Glomerular visceral epithelial cell (primary cell): ENCODE data around the gene TKT.
A peak's percentile ranks its signal among the peaks of the same experiment; 100 is the strongest.

Source experiments
- DNase-seq: peaks from one replicate; pipeline ENCODE4 v3.0.0-alpha.2; 2016; ENCODE audit errors: extremely low spot score

Gene TKT

DNA sequence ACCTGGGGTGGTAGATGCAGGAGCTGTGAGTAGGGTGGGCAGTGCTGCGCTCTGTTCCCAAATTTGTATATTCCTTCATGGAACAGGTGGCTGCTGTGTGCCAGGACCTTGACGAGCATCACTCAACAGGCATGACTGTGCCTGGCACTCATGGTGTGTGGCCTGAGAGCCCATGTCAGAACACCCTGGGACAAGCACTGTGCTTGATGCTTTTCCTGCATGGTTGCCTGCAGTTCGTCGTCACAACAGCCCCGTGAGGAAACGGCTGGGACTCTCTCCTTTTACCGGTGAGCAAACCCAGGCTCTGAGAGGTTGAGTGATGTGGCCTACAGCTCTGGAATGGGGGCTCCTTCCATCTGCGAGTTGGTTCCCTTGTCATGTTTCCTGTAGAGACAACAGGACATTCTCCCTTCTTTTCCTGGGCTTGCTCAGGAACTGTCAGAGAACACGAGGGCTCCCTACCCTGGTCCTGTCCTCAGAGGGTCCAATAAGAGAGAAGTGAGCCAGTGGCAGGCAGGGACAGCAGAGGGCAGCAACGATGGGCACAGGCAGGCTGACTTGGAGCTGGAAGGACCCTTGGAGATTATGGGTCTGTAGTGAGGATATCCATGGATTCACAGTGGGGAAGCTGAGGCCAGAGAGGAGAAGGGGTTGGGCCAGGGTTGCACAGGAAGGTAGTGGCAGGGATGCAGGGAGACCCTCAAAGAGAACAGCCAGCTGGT is 57.4 kb downstream of the TKT start:
- no peak for DNase-seq

DNA sequence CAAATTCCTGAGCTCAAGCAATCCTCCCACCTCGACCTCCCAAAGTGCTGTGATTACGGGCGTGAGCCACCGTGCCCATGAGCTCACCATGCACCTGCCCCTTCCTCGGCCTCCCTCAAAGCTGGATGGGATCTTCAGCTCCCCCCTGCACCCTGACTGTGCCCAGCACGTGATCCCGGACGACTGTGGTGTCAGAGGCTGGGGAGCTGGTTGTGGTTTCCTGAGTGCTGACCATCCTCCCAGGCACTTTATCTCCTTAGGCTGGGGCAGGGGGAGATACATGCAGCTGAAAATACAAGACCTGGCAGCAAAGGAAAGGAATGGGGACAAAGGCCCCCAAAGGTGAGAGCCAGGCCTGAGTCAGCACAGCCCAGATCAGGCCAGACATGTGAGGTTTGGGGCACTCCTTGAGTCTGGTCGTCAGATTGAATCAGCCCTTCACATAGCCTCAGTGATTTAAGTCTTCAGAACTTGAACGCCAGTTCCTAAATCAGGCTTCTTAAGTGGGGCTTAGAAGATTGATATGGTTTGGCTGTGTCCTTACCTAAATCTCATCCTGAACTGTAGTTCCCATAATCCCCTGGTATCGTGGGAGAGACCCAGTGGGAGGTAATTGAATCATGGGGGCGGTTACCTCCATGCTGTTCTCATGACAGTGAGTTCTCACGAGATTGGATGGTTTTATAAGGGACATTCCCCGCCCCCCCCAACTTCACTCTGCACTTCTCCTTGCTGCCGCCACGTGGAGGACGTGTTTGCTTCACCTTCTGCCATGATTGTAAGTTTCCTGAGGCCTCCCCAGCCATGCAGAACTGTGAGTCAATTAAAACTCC is 59.0 kb downstream of the TKT start:
- no peak for DNase-seq

DNA sequence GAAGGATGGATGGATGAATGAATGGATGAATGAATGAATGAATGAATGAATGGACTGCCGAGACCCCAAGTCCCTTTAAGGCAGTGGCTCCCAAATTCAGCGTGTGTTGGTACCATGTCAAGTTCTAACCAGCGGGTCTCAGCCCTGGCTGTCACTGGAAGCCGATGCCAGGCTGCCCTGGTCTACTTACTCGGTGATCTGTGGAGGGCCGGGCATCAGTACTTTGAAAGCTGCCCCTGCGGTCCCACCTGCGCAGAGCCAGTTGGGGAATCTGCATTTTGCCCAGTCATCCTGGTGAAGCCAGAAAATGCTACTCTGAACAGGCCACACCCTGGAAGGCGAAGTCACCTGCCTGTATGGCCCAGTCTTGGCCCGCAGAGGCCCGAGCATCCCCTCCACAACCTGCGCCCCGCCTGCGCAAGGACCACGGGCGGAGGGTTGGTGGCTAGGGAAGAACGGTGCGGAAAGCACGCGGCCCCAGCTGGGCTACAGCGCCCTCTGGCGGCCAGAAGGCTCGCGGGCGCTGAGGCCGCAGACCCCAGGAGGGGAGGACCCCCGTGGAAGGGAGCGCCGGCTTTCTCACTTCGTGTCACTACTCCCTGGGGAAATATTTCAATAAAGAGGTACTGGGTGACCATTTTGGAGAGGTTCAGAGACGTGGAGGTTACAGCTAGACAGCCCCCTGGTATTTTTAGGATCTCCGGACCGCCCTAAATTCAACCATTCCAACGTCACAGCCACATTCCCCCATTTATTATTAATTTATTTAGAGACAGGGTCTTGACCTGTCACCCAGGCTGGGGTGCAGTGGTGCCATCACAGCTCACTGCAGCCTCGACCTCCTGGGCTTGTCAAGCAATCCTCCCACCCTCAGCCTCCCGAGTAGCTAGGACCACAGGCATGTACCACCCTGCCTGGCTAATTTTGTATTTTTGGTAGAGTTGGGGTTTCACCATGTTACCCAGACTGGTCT is 59.9 kb downstream of the TKT start:
- peak; percentile 26 for DNase-seq

DNA sequence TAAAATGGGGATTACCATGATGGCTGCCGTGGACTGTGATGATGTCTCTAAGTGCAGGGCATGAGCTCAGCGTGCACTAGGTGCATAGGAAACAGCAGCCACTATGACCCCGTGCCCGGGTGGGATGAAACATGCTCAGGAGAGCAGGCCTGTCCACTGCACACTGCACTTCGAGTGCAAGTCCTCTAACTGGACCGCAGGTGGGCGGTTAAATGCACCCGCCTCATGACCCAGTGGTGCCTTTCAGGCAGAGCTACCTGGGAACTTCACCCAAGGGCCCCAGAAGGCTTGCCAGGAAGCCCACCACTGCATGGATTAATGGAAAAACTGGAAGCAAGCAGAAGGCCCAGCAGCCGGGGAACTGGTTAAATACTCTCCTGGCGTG is 60.8 kb downstream of the TKT start:
- no peak for DNase-seq

DNA sequence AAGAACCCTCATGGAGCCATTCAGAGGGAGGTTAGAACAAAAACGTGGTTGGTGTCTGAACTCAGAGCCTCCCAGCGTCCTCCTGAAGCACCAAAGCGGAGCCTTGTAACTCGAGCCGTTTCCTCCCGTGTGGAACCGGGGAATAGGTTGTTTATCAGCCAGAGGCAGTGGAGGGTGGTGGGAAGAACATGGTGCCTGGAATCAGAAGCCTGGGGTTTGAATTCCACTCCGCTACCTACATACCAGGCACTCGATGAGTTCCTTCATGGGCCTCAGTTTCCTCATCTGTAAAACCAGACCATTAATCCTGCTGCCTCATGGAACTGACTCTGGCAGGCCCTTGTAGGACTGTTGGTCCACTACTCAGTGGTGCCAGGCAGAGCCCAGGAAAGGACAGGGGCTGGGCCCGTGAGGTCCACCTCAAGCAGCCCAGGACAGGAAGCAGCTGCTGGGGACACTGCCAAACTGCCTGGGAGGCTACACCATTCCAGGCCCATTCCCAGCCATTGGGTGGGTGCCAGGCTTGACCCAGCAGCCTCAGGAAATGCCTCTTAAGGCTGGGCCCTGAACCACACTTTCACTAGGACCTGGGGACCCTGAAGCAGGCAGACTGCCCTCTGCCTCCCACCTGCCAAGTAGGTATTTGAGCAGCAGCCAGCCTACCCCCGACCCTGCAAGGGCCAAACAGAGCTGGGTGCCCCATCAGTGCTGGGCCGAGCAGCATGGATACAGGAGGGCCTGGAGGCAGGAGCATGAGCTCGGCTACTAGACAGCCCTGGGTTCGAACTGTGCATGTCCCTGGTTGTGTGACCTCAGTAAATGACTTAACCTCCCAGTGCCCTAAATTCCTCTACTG is 61.4 kb downstream of the TKT start:
- DNase-seq = peak; percentile 35

DNA sequence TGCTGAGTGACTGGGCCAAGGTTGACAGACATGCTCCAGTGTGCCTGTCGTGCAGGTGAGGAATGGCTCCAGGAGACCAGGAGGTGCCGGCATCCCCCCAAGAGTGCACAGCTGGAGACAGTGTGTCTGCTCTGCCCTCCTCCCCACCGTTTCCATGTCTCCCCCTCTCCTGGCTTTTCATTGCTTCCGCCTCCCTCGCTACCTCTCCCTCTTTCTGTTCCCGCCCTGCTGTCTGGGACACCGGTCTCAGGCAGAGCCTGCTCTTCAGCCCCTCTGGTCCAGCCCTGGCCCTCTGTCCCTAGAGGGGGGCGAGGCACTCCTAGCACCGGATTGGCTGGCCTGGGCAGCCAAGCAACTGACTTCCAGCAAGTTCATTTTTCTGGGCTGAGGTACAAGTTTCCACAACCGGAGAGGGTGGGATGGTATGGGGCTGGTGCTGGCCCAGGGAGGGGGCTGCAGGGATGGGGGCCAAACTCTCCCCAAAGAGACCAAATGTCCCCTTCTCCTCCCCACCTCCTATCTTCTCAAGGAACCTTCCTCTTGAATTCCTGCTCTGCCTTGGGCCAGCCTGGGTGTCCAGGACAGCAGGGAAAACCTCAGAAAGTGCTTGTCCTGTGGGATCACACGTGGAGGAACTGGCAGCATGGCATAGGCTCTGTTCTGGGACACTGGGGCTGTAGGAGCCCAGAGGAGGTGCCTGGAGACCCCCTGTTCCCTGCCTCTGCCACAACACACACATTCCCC is 62.2 kb downstream of the TKT start:
- DNase-seq = no peak

DNA sequence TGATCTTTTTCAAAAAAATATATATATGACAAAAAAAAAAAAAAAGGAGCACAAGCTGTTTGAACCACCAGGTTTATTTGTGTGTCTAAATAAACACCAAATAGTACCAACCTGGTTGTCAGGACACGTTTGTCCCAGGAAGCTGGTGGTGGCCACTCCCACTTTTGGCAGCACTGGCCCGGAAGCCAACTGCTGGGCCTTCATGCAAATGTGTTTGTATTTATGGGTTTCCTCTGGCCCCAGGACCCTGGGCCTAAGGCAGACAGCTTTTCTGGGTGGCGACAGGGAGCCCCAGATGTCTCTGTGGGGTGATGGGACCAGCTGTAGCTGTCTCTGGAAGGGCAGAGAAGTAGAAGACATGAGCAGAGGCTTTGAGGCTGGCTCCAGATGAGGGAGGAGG is 63.2 kb downstream of the TKT start:
- no peak for DNase-seq

DNA sequence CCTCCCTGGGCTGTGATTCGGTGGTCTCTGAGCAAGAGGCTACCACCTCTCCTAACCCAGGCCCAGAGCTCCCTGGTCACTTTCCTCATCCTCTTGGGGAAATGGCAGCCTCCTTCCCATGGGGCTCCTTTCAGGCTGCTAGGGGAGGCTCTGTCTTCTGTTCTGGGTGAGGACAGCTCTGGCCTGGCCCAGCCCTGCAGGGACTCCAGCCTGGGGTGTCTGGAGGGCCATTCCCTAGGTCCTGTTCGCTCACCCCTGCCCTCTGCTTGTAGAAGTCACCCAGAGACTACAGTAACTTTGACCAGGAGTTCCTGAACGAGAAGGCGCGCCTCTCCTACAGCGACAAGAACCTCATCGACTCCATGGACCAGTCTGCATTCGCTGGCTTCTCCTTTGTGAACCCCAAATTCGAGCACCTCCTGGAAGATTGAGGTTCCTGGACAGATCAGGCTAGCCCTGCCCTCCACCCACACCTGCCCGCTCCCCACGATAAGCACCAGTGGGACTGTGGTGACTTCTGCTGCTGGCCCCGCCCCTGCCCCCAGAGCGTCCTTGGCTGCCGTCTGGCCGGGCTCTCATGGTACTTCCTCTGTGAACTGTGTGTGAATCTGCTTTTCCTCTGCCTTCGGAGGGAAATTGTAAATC is 63.9 kb downstream of the TKT start:
- no peak for DNase-seq

DNA sequence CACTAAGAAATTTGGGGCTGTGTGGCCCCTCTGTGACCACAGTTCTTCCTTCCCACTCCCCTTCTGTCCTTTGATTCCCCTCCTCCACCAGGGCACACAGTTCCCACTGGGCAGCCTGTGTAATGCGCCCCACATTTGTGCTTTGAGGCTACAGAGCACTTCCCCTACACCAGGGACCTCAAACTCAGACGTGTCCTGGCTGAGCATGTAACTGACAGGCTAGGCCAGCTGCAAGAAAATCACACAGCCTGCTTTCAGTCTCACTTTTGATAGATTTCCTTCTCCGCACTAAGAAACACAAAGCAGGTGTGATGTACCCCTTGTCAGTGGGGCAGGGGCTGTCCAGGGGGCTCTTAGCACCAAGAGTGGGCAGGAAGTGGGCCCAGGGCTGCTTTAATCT is 65.2 kb downstream of the TKT start:
- no peak for DNase-seq

DNA sequence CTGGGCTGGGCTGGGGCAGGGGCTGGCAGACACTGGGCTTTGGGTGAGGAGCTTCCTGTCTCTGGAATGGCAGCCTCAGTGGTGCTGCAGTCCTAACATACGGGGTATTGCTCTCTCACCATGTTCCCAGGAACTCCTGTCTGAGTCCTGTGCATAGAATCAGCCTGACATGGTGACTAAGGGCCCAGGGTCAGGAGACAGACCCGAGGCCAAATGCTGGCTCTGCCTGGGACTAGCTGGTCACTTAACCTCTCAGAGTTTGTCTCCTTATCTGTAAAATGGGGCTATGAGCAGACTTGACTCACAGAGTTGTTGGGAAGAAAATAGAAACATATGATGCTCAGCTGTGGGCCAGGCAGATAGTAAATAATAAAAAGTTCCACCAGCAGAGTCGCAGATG is 66.5 kb downstream of the TKT start:
- no peak for DNase-seq

DNA sequence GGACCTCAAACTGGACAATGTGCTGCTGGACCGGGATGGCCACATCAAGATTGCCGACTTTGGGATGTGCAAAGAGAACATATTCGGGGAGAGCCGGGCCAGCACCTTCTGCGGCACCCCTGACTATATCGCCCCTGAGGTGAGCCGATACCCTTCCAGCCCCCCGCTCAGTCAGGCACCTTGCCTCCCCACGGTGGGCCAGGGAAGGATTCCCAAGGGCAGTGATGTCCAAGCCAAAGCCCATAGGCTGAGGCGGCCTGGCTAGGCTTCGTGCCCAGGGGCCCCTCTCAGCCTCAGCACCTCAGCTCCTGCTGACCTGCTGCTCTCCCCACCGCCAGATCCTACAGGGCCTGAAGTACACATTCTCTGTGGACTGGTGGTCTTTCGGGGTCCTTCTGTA is 67.1 kb downstream of the TKT start:
- DNase-seq = no peak

DNA sequence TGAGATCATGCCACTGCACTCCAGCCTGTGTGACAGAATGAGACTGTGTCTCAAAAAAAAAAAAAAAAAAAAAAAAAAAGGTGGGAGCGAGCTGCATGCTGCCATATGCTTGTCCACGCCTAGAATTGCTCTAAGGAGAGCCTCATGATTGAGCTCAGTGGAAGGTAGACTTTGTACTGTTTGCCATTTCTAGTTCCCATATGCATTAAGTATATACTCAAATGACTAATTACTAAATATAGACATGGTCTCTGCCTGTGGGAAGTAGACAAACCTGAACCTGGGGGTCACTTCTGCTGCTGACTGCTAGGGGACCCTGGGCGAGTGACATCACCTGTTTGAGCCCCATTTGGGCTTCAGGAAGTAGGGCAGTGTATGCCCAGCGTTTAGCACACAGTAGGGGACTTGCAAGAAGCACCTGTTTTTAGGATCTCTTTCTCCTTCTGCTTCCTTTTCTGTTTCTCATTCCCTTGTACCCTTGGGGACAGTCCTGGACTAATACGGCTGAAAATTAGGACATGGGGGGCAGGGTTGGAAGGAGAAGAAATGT is 67.6 kb downstream of the TKT start:
- no peak for DNase-seq

DNA sequence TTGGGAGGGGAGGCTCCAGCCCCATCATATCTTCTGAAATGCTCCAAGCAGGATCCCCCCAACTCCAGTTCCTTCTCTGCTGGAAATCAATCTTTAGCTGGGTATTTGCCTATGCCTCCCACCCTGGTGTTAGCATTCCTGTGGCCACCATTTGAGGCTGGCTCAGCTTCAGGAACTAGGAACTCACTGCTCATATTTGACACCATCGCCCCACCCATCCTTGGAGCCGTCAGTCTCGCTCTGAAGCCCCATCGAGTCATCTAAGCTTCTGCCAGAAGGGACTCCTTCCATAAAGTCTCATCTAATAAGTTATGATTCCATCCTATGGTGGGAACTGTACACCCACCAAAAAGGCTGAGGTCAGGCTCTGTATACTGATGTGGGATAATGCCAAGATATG is 68.4 kb downstream of the TKT start:
- DNase-seq = no peak

DNA sequence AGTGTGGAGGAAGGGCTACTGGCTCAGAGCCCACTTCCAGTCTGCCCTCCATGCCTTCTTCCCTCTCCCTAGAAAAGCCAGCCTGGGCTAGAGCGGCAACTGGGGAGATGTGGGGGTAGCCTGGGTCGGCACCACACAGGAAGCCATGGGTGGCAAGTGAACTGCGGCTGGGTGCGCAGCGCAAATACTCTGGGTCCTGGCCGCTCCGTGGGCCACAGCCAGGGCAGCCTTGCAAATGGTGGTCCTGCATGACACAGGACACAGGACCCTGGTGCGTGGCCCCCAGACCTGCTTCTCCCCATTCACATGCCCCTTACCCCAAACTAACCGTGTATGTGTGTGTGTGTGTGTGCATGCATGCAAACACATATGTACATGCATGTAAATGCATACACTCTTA is 69.1 kb downstream of the TKT start:
- no peak for DNase-seq

DNA sequence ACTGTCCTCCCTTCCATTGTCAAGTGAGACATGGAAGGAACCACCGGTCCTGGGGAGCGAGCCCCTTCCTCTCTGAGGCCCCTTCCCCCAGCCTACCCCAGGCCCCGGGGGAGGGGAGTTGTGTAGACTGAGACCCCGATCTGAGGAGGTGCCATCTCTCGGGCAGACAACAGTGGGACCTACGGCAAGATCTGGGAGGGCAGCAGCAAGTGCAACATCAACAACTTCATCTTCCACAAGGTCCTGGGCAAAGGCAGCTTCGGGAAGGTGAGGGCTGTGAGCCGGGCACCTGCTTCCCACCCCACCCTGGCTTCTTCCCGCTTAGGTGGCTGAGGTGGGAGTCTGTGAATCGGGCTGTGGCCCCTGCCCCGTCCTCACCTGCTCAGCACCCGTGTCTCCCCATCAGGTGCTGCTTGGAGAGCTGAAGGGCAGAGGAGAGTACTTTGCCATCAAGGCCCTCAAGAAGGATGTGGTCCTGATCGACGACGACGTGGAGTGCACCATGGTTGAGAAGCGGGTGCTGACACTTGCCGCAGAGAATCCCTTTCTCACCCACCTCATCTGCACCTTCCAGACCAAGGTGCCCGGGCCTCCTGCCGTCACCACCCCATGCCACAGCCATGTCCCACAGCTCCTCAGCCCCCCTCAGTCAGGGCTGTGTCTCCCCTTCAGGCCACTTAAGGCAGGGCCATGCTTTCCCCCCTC is 69.9 kb downstream of the TKT start:
- no peak for DNase-seq

DNA sequence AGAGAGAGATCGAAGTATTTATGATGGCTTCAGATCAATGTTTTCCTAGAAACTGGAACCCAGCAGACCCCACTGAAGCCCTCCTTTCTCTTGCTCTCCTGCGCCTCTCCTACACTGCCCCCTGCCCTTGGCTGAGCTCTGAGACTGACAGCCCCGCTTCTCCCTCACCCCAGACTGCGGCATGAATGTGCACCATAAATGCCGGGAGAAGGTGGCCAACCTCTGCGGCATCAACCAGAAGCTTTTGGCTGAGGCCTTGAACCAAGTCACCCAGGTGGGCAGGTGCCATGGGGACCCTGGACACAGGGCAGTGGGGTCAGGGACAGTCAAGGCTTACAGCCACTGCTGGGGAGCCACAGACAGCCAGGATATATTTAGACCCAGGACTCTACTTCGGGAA is 71.1 kb downstream of the TKT start:
- no peak for DNase-seq

DNA sequence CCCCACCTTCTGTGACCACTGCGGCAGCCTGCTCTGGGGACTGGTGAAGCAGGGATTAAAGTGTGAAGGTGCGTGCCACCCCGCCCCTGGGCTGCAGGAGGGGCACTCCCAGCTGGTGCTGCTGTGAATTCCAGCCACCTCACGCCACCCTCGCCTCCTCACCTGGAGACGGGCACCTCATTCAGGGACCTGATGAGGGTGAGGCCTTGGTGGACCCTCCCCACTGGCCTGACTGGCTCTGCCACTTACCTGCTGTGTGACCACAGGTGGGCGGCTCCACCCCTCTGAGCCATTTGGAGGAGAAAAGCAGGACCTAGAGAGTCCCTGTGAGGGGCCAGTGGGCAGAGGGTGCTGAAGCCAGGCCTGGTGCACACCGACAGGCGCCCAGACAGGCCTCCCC is 72.3 kb downstream of the TKT start:
- no peak for DNase-seq

DNA sequence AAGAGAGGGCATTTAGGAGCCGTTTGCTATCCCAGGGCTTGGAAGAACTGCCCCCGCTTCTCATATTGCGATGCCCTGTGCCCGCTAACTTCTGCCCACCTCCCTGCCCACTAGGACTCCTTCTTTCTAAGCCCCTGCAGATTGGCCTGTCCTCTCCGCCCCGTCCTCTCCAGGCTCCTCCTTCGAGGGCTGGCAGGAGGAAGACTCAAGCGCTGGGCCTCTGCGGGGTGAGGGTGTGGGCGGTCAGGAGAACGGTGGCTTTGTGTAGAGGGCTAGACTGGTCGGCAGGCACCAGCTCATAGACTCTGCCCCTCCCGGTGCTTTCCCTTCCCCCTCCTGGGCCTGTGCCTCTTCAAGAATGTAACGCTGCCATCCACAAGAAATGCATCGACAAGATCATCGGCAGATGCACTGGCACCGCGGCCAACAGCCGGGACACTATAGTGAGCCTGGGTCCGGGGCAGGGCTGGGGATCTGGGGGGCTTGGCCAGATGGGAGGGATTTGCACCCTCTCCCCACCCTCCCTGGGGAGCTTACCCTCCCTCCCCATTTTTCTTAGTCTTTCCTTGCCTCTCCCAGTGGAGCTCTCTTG is 73.0 kb downstream of the TKT start:
- no peak for DNase-seq

DNA sequence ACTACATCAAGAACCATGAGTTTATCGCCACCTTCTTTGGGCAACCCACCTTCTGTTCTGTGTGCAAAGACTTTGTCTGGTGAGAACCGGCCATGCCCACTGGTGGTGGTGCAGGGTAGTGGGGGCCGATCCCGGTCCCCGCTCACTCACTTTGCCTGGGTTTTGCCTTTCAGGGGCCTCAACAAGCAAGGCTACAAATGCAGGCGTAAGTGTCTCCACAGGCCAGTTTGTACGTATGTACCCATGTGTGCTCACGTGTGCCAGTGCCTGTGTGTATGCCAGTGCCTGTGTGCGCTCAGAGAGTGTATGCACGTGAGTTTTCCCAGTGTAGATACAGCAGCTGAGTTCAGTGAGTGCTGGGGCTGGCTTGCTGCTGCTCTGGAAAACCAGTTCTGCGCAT is 74.3 kb downstream of the TKT start:
- no peak for DNase-seq
